ENCODE results near the gene NRP2. TPM values are rescaled to one million over a fixed set of nuclear protein-coding genes. Genes with fewer than 3 reads are reported as not detected.
A peak's percentile ranks its signal among the peaks of the same experiment; 100 is the strongest.

Gene NRP2
- total RNA-seq, 2 experiments from 2014 or later: 0.19 TPM; not detected in 1

GRCh38 chr2:205766779-205767359 is 84.6 kb downstream of the NRP2 start:
- peaks cover 6% of the 10 kb centered on the region for H3K4me1 ChIP-seq (ENCODE audit: insufficient read depth, low read length)
- no peak overlapping the region for H3K4me3 Mint-ChIP-seq
- H3K27me3 ChIP-seq (ENCODE audit: control insufficient read depth in 1 of 2, insufficient read depth in 2 of 2, low read length in 2 of 2): peaks cover 12 to 27% of the 10 kb centered on the region in 2 experiments
- ATAC-seq (ENCODE audit: poor library complexity): peak; percentile 39
- no peak overlapping the region for H3K27ac ChIP-seq (ENCODE audit: low read depth in 1 of 2, low read length in 2 of 2)
- CTCF ChIA-PET: no interaction called here
- H3K36me3 ChIP-seq (ENCODE audit: insufficient read depth, low read length): no peaks in the 10 kb centered on the region
- POLR2A ChIA-PET: no interaction called here
- H3K9me3 Mint-ChIP-seq: no peaks in the 10 kb centered on the region
- no peaks in the 10 kb centered on the region for H3K36me3 Mint-ChIP-seq (ENCODE audit: low read depth)
- peaks cover 53% of the 10 kb centered on the region for H3K27me3 Mint-ChIP-seq
- TF ChIP-seq CTCF (IDR thresholded peaks at IDR 0.05): peak; percentile 97
- peaks cover 3% of the 10 kb centered on the region for H3K4me1 Mint-ChIP-seq (ENCODE audit: low read depth)
- H3K9me3 ChIP-seq (ENCODE audit: control insufficient read depth in 1 of 2, insufficient read depth in 1 of 2, low read length in 2 of 2): no peaks in the 10 kb centered on the region
- intact Hi-C loops (cut with DNase I, micrococcal nuclease): loop anchor here (2.0 to 5.0 kb wide), 2 partner anchors 158 to 160 kb away; no protein-coding TSS in a partner anchor
- H3K27ac Mint-ChIP-seq: no peak overlapping the region
- H3K4me3 ChIP-seq (ENCODE audit: low read length): no peak overlapping the region
- DNase-seq: peak; percentile 20 to 67 (median 38)

GRCh38 chr2:205767617-205768016 is 85.3 kb downstream of the NRP2 start:
- H3K36me3 Mint-ChIP-seq (ENCODE audit: low read depth): no peaks in the 10 kb centered on the region
- ATAC-seq (ENCODE audit: poor library complexity) (no peak), DNase-seq (no peak)
- TF ChIP-seq CTCF (IDR thresholded peaks at IDR 0.05): no peak
- no peaks in the 10 kb centered on the region for H3K36me3 ChIP-seq (ENCODE audit: insufficient read depth, low read length)
- H3K27me3 ChIP-seq (ENCODE audit: control insufficient read depth in 1 of 2, insufficient read depth in 2 of 2, low read length in 2 of 2): peaks cover 13 to 27% of the 10 kb centered on the region in 2 experiments
- H3K4me3 Mint-ChIP-seq: no peak overlapping the region
- H3K4me1 Mint-ChIP-seq (ENCODE audit: low read depth): peaks cover 3% of the 10 kb centered on the region
- H3K27ac Mint-ChIP-seq: no peak overlapping the region
- ChIA-PET POLR2A (no interaction called here), CTCF (no interaction called here)
- H3K9me3 ChIP-seq (ENCODE audit: control insufficient read depth in 1 of 2, insufficient read depth in 1 of 2, low read length in 2 of 2): no peaks in the 10 kb centered on the region
- intact Hi-C loops (cut with DNase I, micrococcal nuclease): loop anchor here (2.0 to 5.0 kb wide), 2 partner anchors 157 to 160 kb away; no protein-coding TSS in a partner anchor
- no peak overlapping the region for H3K4me3 ChIP-seq (ENCODE audit: low read length)
- H3K27ac ChIP-seq (ENCODE audit: low read depth in 1 of 2, low read length in 2 of 2): no peak overlapping the region
- H3K4me1 ChIP-seq (ENCODE audit: insufficient read depth, low read length): peaks cover 6% of the 10 kb centered on the region
- H3K9me3 Mint-ChIP-seq: no peaks in the 10 kb centered on the region
- H3K27me3 Mint-ChIP-seq: peaks cover 51% of the 10 kb centered on the region

GRCh38 chr2:205768341-205768740 is 86.0 kb downstream of the NRP2 start:
- H3K27me3 Mint-ChIP-seq: peaks cover 49% of the 10 kb centered on the region
- ATAC-seq (ENCODE audit: poor library complexity) (no peak), DNase-seq (no peak)
- no peak overlapping the region for H3K4me3 ChIP-seq (ENCODE audit: low read length)
- H3K9me3 Mint-ChIP-seq: no peaks in the 10 kb centered on the region
- intact Hi-C loops (cut with DNase I, micrococcal nuclease): loop anchor here in 1 of 2 experiments (5.0 kb wide), 1 partner anchor 159 kb away; no protein-coding TSS in a partner anchor
- H3K36me3 Mint-ChIP-seq (ENCODE audit: low read depth): no peaks in the 10 kb centered on the region
- H3K27me3 ChIP-seq (ENCODE audit: control insufficient read depth in 1 of 2, insufficient read depth in 2 of 2, low read length in 2 of 2): peaks cover 11 to 27% of the 10 kb centered on the region in 2 experiments
- CTCF ChIA-PET: no interaction called here
- no peak overlapping the region for H3K4me3 Mint-ChIP-seq
- H3K36me3 ChIP-seq (ENCODE audit: insufficient read depth, low read length): no peaks in the 10 kb centered on the region
- no peak overlapping the region for H3K27ac ChIP-seq (ENCODE audit: low read depth in 1 of 2, low read length in 2 of 2)
- POLR2A ChIA-PET: no interaction called here
- H3K4me1 ChIP-seq (ENCODE audit: insufficient read depth, low read length): peaks cover 6% of the 10 kb centered on the region
- TF ChIP-seq CTCF (IDR thresholded peaks at IDR 0.05): no peak
- H3K4me1 Mint-ChIP-seq (ENCODE audit: low read depth): peaks cover 3% of the 10 kb centered on the region
- no peak overlapping the region for H3K27ac Mint-ChIP-seq
- H3K9me3 ChIP-seq (ENCODE audit: control insufficient read depth in 1 of 2, insufficient read depth in 1 of 2, low read length in 2 of 2): no peaks in the 10 kb centered on the region
